Measurements from ENCODE around the gene FIBCD1. TPM values are rescaled to one million over a fixed set of nuclear protein-coding genes. Genes with fewer than 3 reads are reported as not detected.

FIBCD1 gene
- total and polyA plus RNA-seq, 2 of the 8 experiments (the other 6 are each of a cell fraction or from before 2014, with no cell fraction given), result 6.1 to 8.8 TPM

GRCh38 chr9:130943221-130943620 is 4.2 kb upstream of the FIBCD1 start:
- FAIRE-seq, result no peak
- TF ChIP-seq POLR2A (IDR thresholded peaks at IDR 0.05; ENCODE audit: control extremely low read depth in 1 of 2, low read depth in 2 of 2, low read length in 2 of 2) (no peak), GTF2F1 (IDR thresholded peaks at IDR 0.05; ENCODE audit: borderline replicate concordance, low read depth, low read length) (no peak), JUND (IDR thresholded peaks at IDR 0.05; ENCODE audit: low read length) (no peak), SP2 (IDR thresholded peaks at IDR 0.05; ENCODE audit: low read length) (no peak), FOSL1 (IDR thresholded peaks at IDR 0.05; ENCODE audit: insufficient read depth, low read depth, low read length) (no peak), SIN3A (conservative IDR thresholded peaks at IDR 0.05 in 1 of 2, IDR thresholded peaks at IDR 0.05 in 1 of 2; ENCODE audit: low read depth in 1 of 2, low read length in 2 of 2) (no peak), EZH2 (IDR thresholded peaks at IDR 0.05; ENCODE audit: low read depth, low read length, severe bottlenecking) (no peak)

More at GRCh38 chr9:130943221-130943620, 4.2 kb upstream of the FIBCD1 start:
- H2BK5ac ChIP-seq (ENCODE audit: low read depth, low read length), result no peak overlapping the region
- H3K14ac ChIP-seq (ENCODE audit: insufficient read length), result no peak overlapping the region
- ChIA-PET POLR2A (ENCODE audit: partially characterized antibody) (interaction anchor here (0.7 to 1.3 kb wide), 2 partner anchors 10 to 54 kb away, joined by 3 read pairs; no protein-coding TSS in a partner anchor), CTCF (ENCODE audit: partially characterized antibody) (interaction anchor here (1.2 to 8.2 kb wide), 7 partner anchors 9 to 243 kb away, joined by 3 to 69 read pairs (median 7); no protein-coding TSS in a partner anchor)
- no peaks in the 10 kb centered on the region for H3K79me2 ChIP-seq (ENCODE audit: control insufficient read depth in 1 of 2, insufficient read depth in 2 of 2, low read length in 2 of 2)
- H3K23ac ChIP-seq (ENCODE audit: insufficient read length), result no peak overlapping the region
- WGBS, 2 experiments (ENCODE audit: extremely low coverage in 1 of 2, insufficient coverage in 1 of 2, insufficient read length in 1 of 2, insufficient replicate concordance in 2 of 2, low coverage in 1 of 2, low lambda C conversion rate in 2 of 2, missing lambda C conversion rate in 1 of 2), result 90% methylated on average over 13 of the region's 13 CpGs; no CpG with 5 or more reads in 1 of the 2 experiments
- H4K91ac ChIP-seq (replicated peaks; ENCODE audit: insufficient read length, low read length), result no peak overlapping the region
- peaks cover 9 to 33% (median 21%) of the 10 kb centered on the region in 4 experiments for H3K27me3 ChIP-seq (replicated peaks in 1 of 4; ENCODE audit: control insufficient read depth in 3 of 4, extremely low read depth in 1 of 4, insufficient read depth in 3 of 4, low read length in 3 of 4)
- H3K4me2 ChIP-seq (ENCODE audit: insufficient read depth in 1 of 2, low read depth in 2 of 2, low read length in 2 of 2), result no peak overlapping the region
- no peak overlapping the region for H4K5ac ChIP-seq (ENCODE audit: insufficient read length, low read depth, low read length)
- H4K8ac ChIP-seq (ENCODE audit: extremely low read depth, insufficient read depth, low read length), result no peak overlapping the region
- H3K23me2 ChIP-seq (ENCODE audit: low read depth, low read length), result peaks cover 11% of the 10 kb centered on the region; the same call in 1 of the 2 replicates
- no peaks in the 10 kb centered on the region for H3K79me1 ChIP-seq (ENCODE audit: low read depth, low read length)
- no peaks in the 10 kb centered on the region for H3K9me3 ChIP-seq (ENCODE audit: insufficient read depth in 2 of 2, low read depth in 1 of 2, low read length in 1 of 2)
- H3K9ac ChIP-seq (replicated peaks in 1 of 4; ENCODE audit: extremely low read depth in 1 of 4, low read depth in 3 of 4, low read length in 3 of 4), result no peak overlapping the region; a peak in 2 of 7 replicates
- H2BK12ac ChIP-seq (ENCODE audit: low read depth, low read length), result no peak overlapping the region
- H3K4me3 ChIP-seq (ENCODE audit: extremely low read depth in 1 of 4, insufficient read depth in 2 of 4, low read depth in 3 of 4, low read length in 4 of 4), result no peak overlapping the region
- no peak overlapping the region for H2BK20ac ChIP-seq (ENCODE audit: low read length)
- no peak overlapping the region for H2AFZ ChIP-seq (ENCODE audit: low read length)
- H4K20me1 ChIP-seq (replicated peaks in 1 of 2; ENCODE audit: control insufficient read depth in 1 of 2, insufficient read depth in 2 of 2, low read length in 2 of 2), result peaks cover 2 to 3% of the 10 kb centered on the region in 2 experiments
- H3K56ac ChIP-seq (replicated peaks; ENCODE audit: insufficient read length, low read depth, low read length), result no peak overlapping the region
- no peak overlapping the region for H2BK15ac ChIP-seq (ENCODE audit: low read length)
- H3K18ac ChIP-seq (ENCODE audit: extremely low read depth, low read length), result no peak overlapping the region
- no peak overlapping the region for H2AK5ac ChIP-seq (ENCODE audit: low read depth, low read length)
- no peak overlapping the region for H2BK120ac ChIP-seq (replicated peaks; ENCODE audit: low read depth, low read length)
- H3K36me3 ChIP-seq (ENCODE audit: control insufficient read depth in 2 of 4, insufficient read depth in 4 of 4, low read length in 3 of 4), result no peaks in the 10 kb centered on the region; a peak in 1 of 8 replicates
- DNase-seq (ENCODE audit: low read depth in 1 of 2, low spot score in 2 of 2), result no peak
- H3K4me1 ChIP-seq (replicated peaks in 1 of 4; ENCODE audit: control insufficient read depth in 3 of 4, insufficient read depth in 4 of 4, low read length in 3 of 4), result peaks cover 0 to 13% (median 6%) of the 10 kb centered on the region in 4 experiments; a peak in 5 of 7 replicates
- no peak overlapping the region for H3K4ac ChIP-seq (replicated peaks; ENCODE audit: insufficient read length, low read depth, low read length)
- no peak overlapping the region for H3K27ac ChIP-seq (ENCODE audit: low read depth, low read length)
